SK-N-SH (cell line): ENCODE results near the gene RAET1E. TPM values are rescaled to one million over a fixed set of nuclear protein-coding genes. Genes with fewer than 3 reads are reported as not detected.

Experiments used
- CTCF ChIA-PET: fragments of 300-600, 350-600 bp; formaldehyde crosslinking; extraction: SDS; loops from one replicate; lab custom pipeline; 2021; lab: Yijun Ruan, JAX
- POLR2A ChIA-PET: fragments of 350-600 bp; sonication (Branson Sonifier 250); formaldehyde crosslinking; extraction: SDS; loops from one replicate; lab custom pipeline; 2020; ENCODE audit warnings: antibody characterized with exemption, inconsistent platforms; lab: Yijun Ruan, JAX
- DNase-seq: peaks from one replicate; pipeline ENCODE4 v3.0.0; 2012
- H2AFZ ChIP-seq: fragments of 200-600 bp; sonication (generic); 2 replicates; pipeline ENCODE4 v1.8.1; 2016; ENCODE audit warnings: antibody characterized with exemption, mild to moderate bottlenecking, low read depth
- H3F3A ChIP-seq: fragments of 200-600 bp; sonication (generic); replicated peaks from 2 replicates; pipeline ENCODE3; 2016; ENCODE audit warnings: antibody characterized with exemption, mild to moderate bottlenecking; ENCODE audit not compliant: insufficient read depth
- H3K27ac ChIP-seq, 2 experiments: fragments of 200-500 bp in 1 of 2; fragments of 200-600 bp in 1 of 2; sonication (Bioruptor generic) in 1 of 2; sonication (generic), shearing (Covaris generic) in 1 of 2; 2 replicates each; pipeline versions ENCODE4 v1.5.1 to v1.6.1; 2014 to 2016; ENCODE audit warnings: low read depth in 2 of 2, inconsistent platforms in 1 of 2, low read length in 1 of 2, mild to moderate bottlenecking in 1 of 2, mixed read lengths in 1 of 2
- H3K27me3 ChIP-seq: fragments of 200-600 bp; sonication (generic), shearing (Covaris generic); 2 replicates; pipeline ENCODE4 v1.6.1; 2016; ENCODE audit warnings: mixed run types; ENCODE audit not compliant: insufficient read depth
- H3K36me3 ChIP-seq, 2 experiments: fragments of 200-500 bp in 1 of 2; fragments of 200-600 bp in 1 of 2; sonication (Bioruptor generic) in 1 of 2; sonication (generic) in 1 of 2; replicated peaks in 1 of 2; 2 replicates each; pipeline versions ENCODE3 to v1.5.1; 2014 to 2016; ENCODE audit warnings: low read length in 1 of 2, mild to moderate bottlenecking in 1 of 2; ENCODE audit not compliant: insufficient read depth in 2 of 2, control insufficient read depth in 1 of 2
- H3K4me1 ChIP-seq, 2 experiments: fragments of 200-500 bp in 1 of 2; fragments of 200-600 bp in 1 of 2; sonication (Bioruptor generic) in 1 of 2; sonication (generic), shearing (Covaris generic) in 1 of 2; 2 replicates each; pipeline versions ENCODE4 v1.5.1 to v1.6.1; 2014 to 2016; ENCODE audit warnings: low read depth in 1 of 2, low read length in 1 of 2, mixed run types in 1 of 2; ENCODE audit not compliant: insufficient read depth in 2 of 2, control insufficient read depth in 1 of 2
- H3K4me2 ChIP-seq: fragments of 200-600 bp; sonication (generic), shearing (Covaris generic); 2 replicates; pipeline ENCODE4 v1.6.1; 2017; ENCODE audit warnings: mixed run types
- H3K4me3 ChIP-seq, 2 experiments: fragments of 200-500 bp in 1 of 2; fragments of 200-600 bp in 1 of 2; sonication (Bioruptor generic) in 1 of 2; sonication (generic), shearing (Covaris generic) in 1 of 2; 2 replicates each; pipeline versions ENCODE4 v1.5.1 to v1.8.1; 2014 to 2016; ENCODE audit warnings: low read depth in 2 of 2, inconsistent platforms in 1 of 2, low read length in 1 of 2, mild to moderate bottlenecking in 1 of 2, mixed read lengths in 1 of 2, moderate library complexity in 1 of 2
- H3K79me2 ChIP-seq: fragments of 200-600 bp; sonication (generic); 2 replicates; pipeline ENCODE4 v1.8.1; 2017; ENCODE audit warnings: mild to moderate bottlenecking; ENCODE audit not compliant: insufficient read depth
- H3K9ac ChIP-seq: fragments of 200-600 bp; sonication (generic); 2 replicates; pipeline ENCODE4 v1.6.1; 2017; ENCODE audit warnings: mixed run types
- H3K9me2 ChIP-seq: fragments of 200-600 bp; sonication (generic); 2 replicates; pipeline ENCODE4 v1.6.1; 2017; ENCODE audit warnings: mixed run types
- H3K9me3 ChIP-seq: fragments of 200-600 bp; sonication (generic); 2 replicates; pipeline ENCODE4 v1.6.1; 2017; ENCODE audit warnings: mixed run types, mild to moderate bottlenecking, moderate library complexity
- H4K20me1 ChIP-seq: fragments of 200-600 bp; sonication (generic); 2 replicates; pipeline ENCODE4 v1.6.1; 2017; ENCODE audit warnings: mild to moderate bottlenecking, mixed run types; ENCODE audit not compliant: insufficient read depth
- ELF1 ChIP-seq: IDR thresholded peaks from 2 replicates; pipeline ENCODE4 v1.4.0; 2012
- FOXJ3 ChIP-seq: sonication (generic); formaldehyde crosslinking; IDR thresholded peaks from 2 replicates; pipeline ENCODE4 v1.5.1; 2020; ENCODE audit warnings: mild to moderate bottlenecking, missing genetic modification reagents
- FOXM1 ChIP-seq: IDR thresholded peaks from 2 replicates; pipeline ENCODE4 v1.4.0; 2012; ENCODE audit warnings: low read depth, mild to moderate bottlenecking
- GABPA ChIP-seq: IDR thresholded peaks from 2 replicates; pipeline ENCODE4 v1.4.0; 2012; ENCODE audit warnings: low read depth, mild to moderate bottlenecking
- GATA2 ChIP-seq: sonication (generic); formaldehyde crosslinking; IDR thresholded peaks from 2 replicates; pipeline ENCODE4 v1.5.0; 2020; ENCODE audit warnings: mild to moderate bottlenecking, missing genetic modification reagents
- JUND ChIP-seq: IDR thresholded peaks from 2 replicates; pipeline ENCODE4 v1.4.0; 2012
- MEF2A ChIP-seq: IDR thresholded peaks from 2 replicates; pipeline ENCODE4 v1.4.0; 2012; ENCODE audit warnings: low read depth, borderline replicate concordance
- MXI1 ChIP-seq: IDR thresholded peaks from 2 replicates; pipeline ENCODE4 v1.6.1; 2012; ENCODE audit warnings: mild to moderate bottlenecking, low read depth, low read length, improper control_type of control experiment
- NFIC ChIP-seq: IDR thresholded peaks from 2 replicates; pipeline ENCODE4 v1.4.0; 2012; ENCODE audit warnings: borderline replicate concordance
- NRF1 ChIP-seq: IDR thresholded peaks from 2 replicates; pipeline ENCODE4 v1.6.1; 2012; ENCODE audit warnings: low read depth, mild to moderate bottlenecking, low read length
- POLR2AphosphoS5 ChIP-seq: IDR thresholded peaks from 2 replicates; pipeline ENCODE4 v1.6.1; 2012; ENCODE audit warnings: low read depth, low read length
- RAD21 ChIP-seq: IDR thresholded peaks from 2 replicates; pipeline ENCODE4 v1.6.1; 2012; ENCODE audit warnings: mild to moderate bottlenecking, low read length
- RCOR1 ChIP-seq: fragments of 150-350 bp; IDR thresholded peaks from 2 replicates; pipeline ENCODE4 v1.6.1; 2017; ENCODE audit warnings: antibody characterized with exemption, low read length
- RXRA ChIP-seq: IDR thresholded peaks from 2 replicates; pipeline ENCODE4 v1.4.0; 2012; ENCODE audit warnings: low read depth, mild to moderate bottlenecking, borderline replicate concordance
- YY1 ChIP-seq: IDR thresholded peaks from 2 replicates; pipeline ENCODE4 v1.4.0; 2012; ENCODE audit warnings: low read depth, mild to moderate bottlenecking
- WGBS: methylation state at CpG from one replicate; pipeline ENCODE4 v1.1.6; 2017; ENCODE audit warnings: low lambda C conversion rate; 5-methylcytosine and 5-hydroxymethylcytosine counted together
- polyA plus RNA-seq, 3 experiments: library from polyadenylated mRNA; depleted of rRNA; stranded (reverse); fragments of >200 nt; gene quantifications; 2 replicates each; pipeline ENCODE4 v1.2.3, GENCODE V29; 2012
- TF ChIP-seq, protein P1 (sequence below): IDR thresholded peaks from 2 replicates; pipeline ENCODE4; 2012
- TF ChIP-seq, protein P2 (sequence below): IDR thresholded peaks from 2 replicates; pipeline ENCODE4 v1.4.0; 2012; ENCODE audit warnings: low read depth
- TF ChIP-seq, protein P3 (sequence below): fragments of 150-350 bp; IDR thresholded peaks from 2 replicates; pipeline ENCODE4 v1.6.1; 2016; ENCODE audit warnings: mild to moderate bottlenecking, low read depth, low read length
- TF ChIP-seq, protein P4 (sequence below): IDR thresholded peaks from 2 replicates; pipeline ENCODE4 v1.4.0; 2012; ENCODE audit warnings: low read depth, borderline replicate concordance
- TF ChIP-seq, protein P5 (sequence below): fragments of 150-350 bp; IDR thresholded peaks from 2 replicates; pipeline ENCODE4 v1.6.1; 2017; ENCODE audit warnings: antibody characterized with exemption, low read length, low read depth, borderline replicate concordance
- TF ChIP-seq, protein P6 (sequence below): IDR thresholded peaks from 2 replicates; pipeline ENCODE4 v1.4.0; 2012; ENCODE audit warnings: low read depth, borderline replicate concordance
- TF ChIP-seq, protein P7 (sequence below): fragments of 200-600 bp; sonication (generic); IDR thresholded peaks from 2 replicates; pipeline ENCODE4 v1.6.1; 2017; ENCODE audit warnings: antibody characterized with exemption, mild to moderate bottlenecking, moderate library complexity

Gene RAET1E
- polyA plus RNA-seq, 1 of the 3 experiments (the other 2 are of a cell fraction) = 0.15 TPM

DNA sequence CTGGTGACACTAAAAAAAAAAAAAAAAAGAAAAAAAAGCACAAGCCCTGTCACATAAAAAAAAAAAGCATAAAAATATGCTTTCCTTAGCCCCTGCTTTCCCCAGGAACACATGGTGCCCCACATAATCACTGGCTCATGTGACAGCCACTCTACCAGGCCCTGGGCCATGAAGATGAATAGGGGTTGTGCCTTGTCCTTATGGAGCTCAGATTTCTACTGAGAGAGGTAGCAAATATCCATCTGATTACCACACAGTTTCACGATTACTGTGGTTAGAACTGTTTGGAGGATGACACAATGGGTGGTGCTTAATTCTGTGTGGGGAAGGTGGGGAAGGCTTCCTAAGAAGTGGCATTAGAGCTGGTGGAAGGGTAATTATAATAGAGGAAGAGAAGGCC is 9.3 kb downstream of the RAET1E start:
- Histone ChIP-seq H3K79me2 (no peaks in the 10 kb centered on the region), H3K9me3 (no peaks in the 10 kb centered on the region), H3K4me1 (no peaks in the 10 kb centered on the region), H3K27me3 (no peaks in the 10 kb centered on the region), H3K9me2 (no peaks in the 10 kb centered on the region), H2AFZ (no peak overlapping the region), H3K27ac (no peak overlapping the region), H3K4me3 (no peak overlapping the region), H3K9ac (no peak overlapping the region), H3K36me3 (no peaks in the 10 kb centered on the region), H3F3A (no peaks in the 10 kb centered on the region), H4K20me1 (no peaks in the 10 kb centered on the region), H3K4me2 (no peak overlapping the region)
- WGBS = 25% methylated on average over 1 of the region's 1 CpG
- POLR2A ChIA-PET = no interaction called here
- no peak for DNase-seq
- CTCF ChIA-PET = interaction anchor here (1.0 kb wide), 1 partner anchor 24 kb away, joined by 3 read pairs; no protein-coding TSS in a partner anchor
- TF ChIP-seq RAD21 = no peak
- TF ChIP-seq, protein P1, sequence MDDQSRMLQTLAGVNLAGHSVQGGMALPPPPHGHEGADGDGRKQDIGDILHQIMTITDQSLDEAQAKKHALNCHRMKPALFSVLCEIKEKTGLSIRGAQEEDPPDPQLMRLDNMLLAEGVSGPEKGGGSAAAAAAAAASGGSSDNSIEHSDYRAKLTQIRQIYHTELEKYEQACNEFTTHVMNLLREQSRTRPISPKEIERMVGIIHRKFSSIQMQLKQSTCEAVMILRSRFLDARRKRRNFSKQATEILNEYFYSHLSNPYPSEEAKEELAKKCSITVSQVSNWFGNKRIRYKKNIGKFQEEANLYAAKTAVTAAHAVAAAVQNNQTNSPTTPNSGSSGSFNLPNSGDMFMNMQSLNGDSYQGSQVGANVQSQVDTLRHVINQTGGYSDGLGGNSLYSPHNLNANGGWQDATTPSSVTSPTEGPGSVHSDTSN = no peak
- no peak for TF ChIP-seq POLR2AphosphoS5
- TF ChIP-seq, protein P2, sequence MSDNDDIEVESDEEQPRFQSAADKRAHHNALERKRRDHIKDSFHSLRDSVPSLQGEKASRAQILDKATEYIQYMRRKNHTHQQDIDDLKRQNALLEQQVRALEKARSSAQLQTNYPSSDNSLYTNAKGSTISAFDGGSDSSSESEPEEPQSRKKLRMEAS = no peak
- no peak for TF ChIP-seq MEF2A
- TF ChIP-seq, protein P3, sequence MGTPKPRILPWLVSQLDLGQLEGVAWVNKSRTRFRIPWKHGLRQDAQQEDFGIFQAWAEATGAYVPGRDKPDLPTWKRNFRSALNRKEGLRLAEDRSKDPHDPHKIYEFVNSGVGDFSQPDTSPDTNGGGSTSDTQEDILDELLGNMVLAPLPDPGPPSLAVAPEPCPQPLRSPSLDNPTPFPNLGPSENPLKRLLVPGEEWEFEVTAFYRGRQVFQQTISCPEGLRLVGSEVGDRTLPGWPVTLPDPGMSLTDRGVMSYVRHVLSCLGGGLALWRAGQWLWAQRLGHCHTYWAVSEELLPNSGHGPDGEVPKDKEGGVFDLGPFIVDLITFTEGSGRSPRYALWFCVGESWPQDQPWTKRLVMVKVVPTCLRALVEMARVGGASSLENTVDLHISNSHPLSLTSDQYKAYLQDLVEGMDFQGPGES = no peak
- no peak for TF ChIP-seq FOXM1
- no peak for TF ChIP-seq MXI1
- no peak for TF ChIP-seq NRF1
- TF ChIP-seq RXRA = no peak

DNA sequence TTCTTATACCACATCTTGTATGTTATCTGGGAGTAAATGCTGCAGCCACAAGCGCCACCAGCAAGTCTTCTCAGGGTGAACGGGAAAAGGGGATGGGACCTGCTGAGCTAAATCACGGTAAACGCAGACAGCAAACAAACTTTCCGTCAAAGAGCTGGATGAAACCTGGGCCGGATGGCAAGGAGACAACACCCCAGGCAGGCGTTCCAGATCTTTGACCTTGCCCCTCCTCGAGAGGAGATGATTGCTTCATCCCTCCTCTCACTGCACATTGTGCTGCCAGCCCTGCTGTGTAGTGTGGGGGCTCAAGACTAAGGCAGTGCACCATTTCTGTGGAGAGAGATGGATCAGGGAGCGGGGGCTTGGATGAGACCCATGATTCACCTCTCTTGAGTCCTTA is 9.8 kb downstream of the RAET1E start:
- H3K9me2 ChIP-seq = no peaks in the 10 kb centered on the region
- H3F3A ChIP-seq = no peaks in the 10 kb centered on the region
- H3K36me3 ChIP-seq = no peaks in the 10 kb centered on the region
- WGBS = 52% methylated on average over 5 of the region's 9 CpGs
- no peak overlapping the region for H3K4me2 ChIP-seq
- H2AFZ ChIP-seq = no peak overlapping the region
- POLR2A ChIA-PET = no interaction called here
- no peak overlapping the region for H3K9ac ChIP-seq
- H3K27ac ChIP-seq = no peak overlapping the region
- H3K79me2 ChIP-seq = no peaks in the 10 kb centered on the region
- H4K20me1 ChIP-seq = no peaks in the 10 kb centered on the region
- DNase-seq = no peak
- H3K4me1 ChIP-seq = no peaks in the 10 kb centered on the region
- H3K4me3 ChIP-seq = no peak overlapping the region
- no peaks in the 10 kb centered on the region for H3K9me3 ChIP-seq
- CTCF ChIA-PET = no interaction called here
- H3K27me3 ChIP-seq = no peaks in the 10 kb centered on the region
- TF ChIP-seq YY1 (no peak), RAD21 (no peak), JUND (no peak), RCOR1 (no peak), GABPA (no peak), ELF1 (no peak), GATA2 (CRISPR knock-in tag) (no peak), FOXM1 (no peak), FOXJ3 (no peak), NFIC (no peak)
- TF ChIP-seq, protein P4, sequence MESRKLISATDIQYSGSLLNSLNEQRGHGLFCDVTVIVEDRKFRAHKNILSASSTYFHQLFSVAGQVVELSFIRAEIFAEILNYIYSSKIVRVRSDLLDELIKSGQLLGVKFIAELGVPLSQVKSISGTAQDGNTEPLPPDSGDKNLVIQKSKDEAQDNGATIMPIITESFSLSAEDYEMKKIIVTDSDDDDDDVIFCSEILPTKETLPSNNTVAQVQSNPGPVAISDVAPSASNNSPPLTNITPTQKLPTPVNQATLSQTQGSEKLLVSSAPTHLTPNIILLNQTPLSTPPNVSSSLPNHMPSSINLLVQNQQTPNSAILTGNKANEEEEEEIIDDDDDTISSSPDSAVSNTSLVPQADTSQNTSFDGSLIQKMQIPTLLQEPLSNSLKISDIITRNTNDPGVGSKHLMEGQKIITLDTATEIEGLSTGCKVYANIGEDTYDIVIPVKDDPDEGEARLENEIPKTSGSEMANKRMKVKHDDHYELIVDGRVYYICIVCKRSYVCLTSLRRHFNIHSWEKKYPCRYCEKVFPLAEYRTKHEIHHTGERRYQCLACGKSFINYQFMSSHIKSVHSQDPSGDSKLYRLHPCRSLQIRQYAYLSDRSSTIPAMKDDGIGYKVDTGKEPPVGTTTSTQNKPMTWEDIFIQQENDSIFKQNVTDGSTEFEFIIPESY = no peak
- TF ChIP-seq, protein P2 = no peak
- TF ChIP-seq, protein P5, sequence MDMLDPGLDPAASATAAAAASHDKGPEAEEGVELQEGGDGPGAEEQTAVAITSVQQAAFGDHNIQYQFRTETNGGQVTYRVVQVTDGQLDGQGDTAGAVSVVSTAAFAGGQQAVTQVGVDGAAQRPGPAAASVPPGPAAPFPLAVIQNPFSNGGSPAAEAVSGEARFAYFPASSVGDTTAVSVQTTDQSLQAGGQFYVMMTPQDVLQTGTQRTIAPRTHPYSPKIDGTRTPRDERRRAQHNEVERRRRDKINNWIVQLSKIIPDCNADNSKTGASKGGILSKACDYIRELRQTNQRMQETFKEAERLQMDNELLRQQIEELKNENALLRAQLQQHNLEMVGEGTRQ = no peak
- TF ChIP-seq, protein P6, sequence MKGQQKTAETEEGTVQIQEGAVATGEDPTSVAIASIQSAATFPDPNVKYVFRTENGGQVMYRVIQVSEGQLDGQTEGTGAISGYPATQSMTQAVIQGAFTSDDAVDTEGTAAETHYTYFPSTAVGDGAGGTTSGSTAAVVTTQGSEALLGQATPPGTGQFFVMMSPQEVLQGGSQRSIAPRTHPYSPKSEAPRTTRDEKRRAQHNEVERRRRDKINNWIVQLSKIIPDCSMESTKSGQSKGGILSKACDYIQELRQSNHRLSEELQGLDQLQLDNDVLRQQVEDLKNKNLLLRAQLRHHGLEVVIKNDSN = no peak
- TF ChIP-seq, protein P7, sequence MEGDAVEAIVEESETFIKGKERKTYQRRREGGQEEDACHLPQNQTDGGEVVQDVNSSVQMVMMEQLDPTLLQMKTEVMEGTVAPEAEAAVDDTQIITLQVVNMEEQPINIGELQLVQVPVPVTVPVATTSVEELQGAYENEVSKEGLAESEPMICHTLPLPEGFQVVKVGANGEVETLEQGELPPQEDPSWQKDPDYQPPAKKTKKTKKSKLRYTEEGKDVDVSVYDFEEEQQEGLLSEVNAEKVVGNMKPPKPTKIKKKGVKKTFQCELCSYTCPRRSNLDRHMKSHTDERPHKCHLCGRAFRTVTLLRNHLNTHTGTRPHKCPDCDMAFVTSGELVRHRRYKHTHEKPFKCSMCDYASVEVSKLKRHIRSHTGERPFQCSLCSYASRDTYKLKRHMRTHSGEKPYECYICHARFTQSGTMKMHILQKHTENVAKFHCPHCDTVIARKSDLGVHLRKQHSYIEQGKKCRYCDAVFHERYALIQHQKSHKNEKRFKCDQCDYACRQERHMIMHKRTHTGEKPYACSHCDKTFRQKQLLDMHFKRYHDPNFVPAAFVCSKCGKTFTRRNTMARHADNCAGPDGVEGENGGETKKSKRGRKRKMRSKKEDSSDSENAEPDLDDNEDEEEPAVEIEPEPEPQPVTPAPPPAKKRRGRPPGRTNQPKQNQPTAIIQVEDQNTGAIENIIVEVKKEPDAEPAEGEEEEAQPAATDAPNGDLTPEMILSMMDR = no peak
